CD4-positive, alpha-beta memory T cell (primary cell): Measurements from ENCODE around the gene CACNA1C. TPM values are rescaled to one million over a fixed set of nuclear protein-coding genes. Genes with fewer than 3 reads are reported as not detected.

ENCODE experiments used
- CTCF ChIA-PET: fragments of 350-600 bp; sonication (Branson Sonifier 250); formaldehyde crosslinking; loops from one replicate; lab custom pipeline; 2021; ENCODE audit warnings: inconsistent platforms; ENCODE audit not compliant: partially characterized antibody; lab: Charles Lee
- POLR2A ChIA-PET: fragments of 350-600 bp; sonication (Branson Sonifier 250); formaldehyde crosslinking; loops from one replicate; lab custom pipeline; 2021; ENCODE audit not compliant: partially characterized antibody; lab: Charles Lee
- DNase-seq, 5 donors: peaks; one replicate each; pipeline versions ENCODE4 v3.0.0 to v3.0.0-alpha.2; 2020 to 2022; ENCODE audit warnings: mixed read lengths in 1 of 5
- H3K27ac ChIP-seq: one replicate; pipeline ENCODE4 v1.7.0; 2013; ENCODE audit warnings: low read depth, low read length
- H3K27me3 ChIP-seq: 2 replicates; pipeline ENCODE4 v1.7.0; 2013; ENCODE audit warnings: mild to moderate bottlenecking, low read length, moderate library complexity; ENCODE audit not compliant: insufficient read depth
- H3K36me3 ChIP-seq: 2 replicates; pipeline ENCODE4 v1.7.0; 2013; ENCODE audit warnings: mild to moderate bottlenecking, low read length, moderate library complexity; ENCODE audit not compliant: insufficient read depth
- H3K4me1 ChIP-seq: 2 replicates; pipeline ENCODE4 v1.7.0; 2013; ENCODE audit warnings: mild to moderate bottlenecking, low read length, moderate library complexity; ENCODE audit not compliant: insufficient read depth
- H3K4me3 ChIP-seq, 2 donors: one replicate each; pipeline ENCODE4 v1.7.0; 2013; ENCODE audit warnings: low read length in 2 of 2, mild to moderate bottlenecking in 1 of 2
- H3K9me3 ChIP-seq, 2 donors: one replicate each; pipeline ENCODE4 v1.7.0; 2013; ENCODE audit warnings: low read length in 2 of 2, control low read depth in 1 of 2; ENCODE audit not compliant: control insufficient read depth in 1 of 2
- H3K27ac Mint-ChIP-seq, 7 donors: one replicate each; pipeline ENCODE4 v1.8.0; 2020 to 2021; ENCODE audit warnings: mixed read lengths in 7 of 7, mild to moderate bottlenecking in 6 of 7, inconsistent platforms in 3 of 7, moderate library complexity in 3 of 7
- H3K27me3 Mint-ChIP-seq, 2 donors: one replicate each; pipeline ENCODE4 v1.8.0; 2020 to 2021; ENCODE audit warnings: mixed read lengths in 2 of 2
- H3K36me3 Mint-ChIP-seq, 2 donors: one replicate each; pipeline ENCODE4 v1.8.0; 2020 to 2021; ENCODE audit warnings: mixed read lengths in 2 of 2, inconsistent platforms in 1 of 2, mild to moderate bottlenecking in 1 of 2
- H3K4me1 Mint-ChIP-seq, 4 donors: one replicate each; pipeline ENCODE4 v1.8.0; 2020 to 2021; ENCODE audit warnings: mixed read lengths in 4 of 4, mild to moderate bottlenecking in 1 of 4
- H3K4me3 Mint-ChIP-seq, 8 donors: one replicate each; pipeline ENCODE4 v1.8.0; 2020 to 2021; ENCODE audit warnings: mixed read lengths in 8 of 8, mild to moderate bottlenecking in 7 of 8, moderate library complexity in 6 of 8, inconsistent platforms in 3 of 8
- H3K9me3 Mint-ChIP-seq, 8 donors: one replicate each; pipeline ENCODE4 v1.8.0; 2020 to 2021; ENCODE audit warnings: mixed read lengths in 8 of 8, mild to moderate bottlenecking in 5 of 8, inconsistent platforms in 3 of 8, moderate library complexity in 1 of 8
- intact Hi-C: fragments of 100-400 bp; cut with micrococcal nuclease; formaldehyde crosslinking; loops from one replicate; pipeline ENCODE4 v1.15.1; 2023
- polyA plus RNA-seq, 2 donors: library from polyadenylated mRNA; unstranded; fragments of 300-500 nt; fragmentation: Illumina TruSeq; gene quantifications; one replicate each; pipeline ENCODE4 v1.2.3, GENCODE V29; 2021
- total RNA-seq, 2 experiments: library from RNA; stranded (reverse); gene quantifications; one replicate each; pipeline ENCODE4 v1.2.3, GENCODE V29; 2021

CACNA1C gene
- total and polyA plus RNA-seq, 4 experiments from 2014 or later = 0.05 to 0.21 (median 0.07) TPM

DNA sequence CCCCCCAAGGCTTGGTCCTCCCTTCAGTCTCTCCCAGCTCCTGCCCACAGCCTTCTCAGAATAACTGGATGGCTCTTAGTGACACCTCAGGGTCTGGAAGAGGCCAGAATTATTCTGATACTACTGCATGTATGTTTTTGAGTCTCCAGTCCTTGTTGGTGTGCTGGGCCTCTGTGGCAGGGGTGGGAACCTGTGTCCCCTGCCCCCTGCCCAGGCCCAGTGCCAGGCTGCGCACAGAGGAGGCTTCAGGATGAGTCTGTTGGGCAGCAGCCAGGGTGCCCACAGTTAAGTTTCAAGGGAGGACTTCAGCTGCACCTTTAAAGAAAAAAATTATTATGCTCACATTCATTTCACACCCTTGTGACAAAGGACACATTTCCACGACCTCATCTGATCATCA lies 348.3 kb downstream of the CACNA1C start:
- H3K4me1 Mint-ChIP-seq = no peaks in the 10 kb centered on the region
- no peaks in the 10 kb centered on the region for H3K36me3 Mint-ChIP-seq
- peaks cover 0 to 3% (median 0%) of the 10 kb centered on the region in 8 donors for H3K9me3 Mint-ChIP-seq
- no peaks in the 10 kb centered on the region for H3K27me3 ChIP-seq
- no peaks in the 10 kb centered on the region for H3K4me1 ChIP-seq
- H3K36me3 ChIP-seq = no peaks in the 10 kb centered on the region
- CTCF ChIA-PET = interaction anchor here (1.6 kb wide), 1 partner anchor 8 kb away, joined by 4 read pairs; no protein-coding TSS in a partner anchor
- no peak for DNase-seq
- no peak overlapping the region for H3K27ac Mint-ChIP-seq
- H3K4me3 Mint-ChIP-seq = no peak overlapping the region
- POLR2A ChIA-PET = no interaction called here
- H3K9me3 ChIP-seq = no peaks in the 10 kb centered on the region
- no peak overlapping the region for H3K27ac ChIP-seq
- H3K4me3 ChIP-seq = no peak overlapping the region
- H3K27me3 Mint-ChIP-seq = peaks cover 0 to 1% of the 10 kb centered on the region in 2 donors
- intact Hi-C loops = no loop called here

DNA sequence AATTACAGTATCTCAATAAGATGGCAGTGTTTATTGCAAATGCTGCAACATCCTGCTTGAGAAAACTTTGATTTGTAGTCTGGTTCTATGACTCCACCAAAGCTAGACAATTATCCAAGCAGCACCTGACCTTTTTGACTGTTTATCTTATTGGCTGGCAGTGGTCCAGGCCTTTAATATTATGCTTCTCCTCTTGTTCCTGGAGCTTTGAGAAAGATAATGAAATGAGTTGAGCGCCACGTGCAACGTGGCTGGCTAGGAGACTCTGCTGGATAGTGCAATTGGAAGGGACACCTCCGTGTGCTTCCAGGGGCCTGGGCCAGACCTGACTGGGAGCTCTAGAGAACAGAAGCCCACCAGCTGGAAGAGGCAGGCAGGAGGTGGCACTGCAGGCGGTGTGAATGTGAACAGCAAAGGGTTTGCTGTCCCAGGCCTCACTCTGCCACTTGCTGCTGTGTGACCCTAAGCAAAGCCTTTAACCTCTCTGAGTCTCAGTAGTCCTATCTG lies 349.3 kb downstream of the CACNA1C start:
- intact Hi-C loops = no loop called here
- Histone ChIP-seq H3K36me3 (no peaks in the 10 kb centered on the region), H3K27me3 (no peaks in the 10 kb centered on the region), H3K4me3 (no peak overlapping the region), H3K9me3 (no peaks in the 10 kb centered on the region), H3K27ac (no peak overlapping the region), H3K4me1 (no peaks in the 10 kb centered on the region)
- no peak for DNase-seq
- Mint-ChIP-seq H3K27me3 (peaks cover 0 to 1% of the 10 kb centered on the region in 2 donors), H3K27ac (no peak overlapping the region), H3K4me3 (no peak overlapping the region), H3K9me3 (peaks cover 0 to 3% (median 0%) of the 10 kb centered on the region in 8 donors), H3K36me3 (no peaks in the 10 kb centered on the region), H3K4me1 (no peaks in the 10 kb centered on the region)
- POLR2A ChIA-PET = no interaction called here
- CTCF ChIA-PET = interaction anchor here (1.6 kb wide), 1 partner anchor 9 kb away, joined by 4 read pairs; no protein-coding TSS in a partner anchor

DNA sequence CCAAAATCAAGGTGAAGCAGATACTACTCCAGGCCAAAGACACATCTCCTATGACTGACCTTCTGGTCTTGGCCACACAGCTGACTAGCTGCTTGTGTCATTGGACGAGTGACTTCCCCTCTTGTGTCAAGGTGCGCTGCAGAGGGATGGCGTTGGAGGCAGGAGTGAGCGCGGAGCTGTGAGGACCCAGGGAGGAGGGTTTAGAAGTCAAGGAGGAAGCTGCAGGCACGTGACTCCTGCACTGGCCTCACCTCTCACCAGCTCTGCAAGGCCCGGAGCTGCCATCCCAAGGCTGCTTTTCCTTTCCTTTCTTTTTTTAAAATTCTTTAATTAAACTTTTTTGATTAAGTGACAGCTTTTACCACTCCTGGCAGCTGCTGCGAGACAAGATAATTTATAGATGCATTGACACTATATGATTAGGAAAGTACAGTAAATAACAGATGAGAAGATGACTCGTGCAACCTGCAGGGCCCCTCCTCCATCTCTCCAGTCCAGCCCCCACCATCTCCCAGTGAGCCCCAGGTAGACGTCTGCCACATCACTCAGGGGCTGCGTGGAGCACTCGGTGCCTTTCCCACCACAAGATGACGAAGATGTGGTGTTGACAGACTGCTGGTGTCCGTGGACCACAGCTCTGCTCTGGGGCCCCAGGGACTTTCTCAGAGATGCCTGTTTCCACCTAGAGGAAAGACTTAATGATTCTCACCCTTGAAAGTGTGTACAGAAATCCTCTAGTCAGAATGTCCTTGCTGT lies 350.6 kb downstream of the CACNA1C start:
- Mint-ChIP-seq H3K27me3 (no peaks in the 10 kb centered on the region), H3K4me3 (no peak overlapping the region), H3K9me3 (peaks cover 0 to 3% (median 0%) of the 10 kb centered on the region in 8 donors), H3K36me3 (no peaks in the 10 kb centered on the region), H3K4me1 (no peaks in the 10 kb centered on the region), H3K27ac (no peak overlapping the region)
- no peaks in the 10 kb centered on the region for H3K36me3 ChIP-seq
- ChIA-PET CTCF (interaction anchor here (1.5 to 2.7 kb wide), 2 partner anchors 9 to 11 kb away, joined by 4 to 14 read pairs; no protein-coding TSS in a partner anchor), POLR2A (no interaction called here)
- no peaks in the 10 kb centered on the region for H3K27me3 ChIP-seq
- H3K9me3 ChIP-seq = no peaks in the 10 kb centered on the region
- H3K27ac ChIP-seq = no peak overlapping the region
- no peak for DNase-seq
- no peaks in the 10 kb centered on the region for H3K4me1 ChIP-seq
- no peak overlapping the region for H3K4me3 ChIP-seq
- intact Hi-C loops = no loop called here

DNA sequence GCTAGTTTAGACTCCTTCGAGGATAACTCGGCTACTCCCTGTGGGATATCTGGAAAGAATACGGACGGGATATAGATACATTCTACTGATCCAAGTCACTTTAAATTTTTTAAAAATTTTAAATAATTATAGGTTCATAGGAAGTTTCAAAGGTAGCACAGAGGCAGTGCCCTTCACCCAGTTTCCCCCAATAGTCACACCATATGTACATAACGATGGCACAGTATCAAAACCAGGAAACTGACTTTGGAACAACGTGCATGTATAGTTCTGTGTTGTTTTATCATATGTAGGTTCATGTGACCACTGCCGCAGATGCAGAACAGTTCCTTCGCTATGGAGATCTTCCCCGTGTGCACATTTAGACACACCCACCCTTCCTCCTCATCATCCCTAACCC lies 352.3 kb downstream of the CACNA1C start:
- no peak for DNase-seq
- H3K4me1 ChIP-seq = no peaks in the 10 kb centered on the region
- H3K9me3 Mint-ChIP-seq = peaks cover 0 to 3% (median 0%) of the 10 kb centered on the region in 8 donors
- H3K27me3 Mint-ChIP-seq = no peaks in the 10 kb centered on the region
- no peaks in the 10 kb centered on the region for H3K27me3 ChIP-seq
- no peaks in the 10 kb centered on the region for H3K9me3 ChIP-seq
- no peaks in the 10 kb centered on the region for H3K36me3 Mint-ChIP-seq
- H3K27ac Mint-ChIP-seq = no peak overlapping the region
- no peak overlapping the region for H3K27ac ChIP-seq
- ChIA-PET CTCF (interaction anchor here (2.7 kb wide), 1 partner anchor 10 kb away, joined by 14 read pairs; no protein-coding TSS in a partner anchor), POLR2A (no interaction called here)
- intact Hi-C loops = no loop called here
- no peaks in the 10 kb centered on the region for H3K4me1 Mint-ChIP-seq
- H3K4me3 ChIP-seq = no peak overlapping the region
- no peak overlapping the region for H3K4me3 Mint-ChIP-seq
- H3K36me3 ChIP-seq = no peaks in the 10 kb centered on the region

DNA sequence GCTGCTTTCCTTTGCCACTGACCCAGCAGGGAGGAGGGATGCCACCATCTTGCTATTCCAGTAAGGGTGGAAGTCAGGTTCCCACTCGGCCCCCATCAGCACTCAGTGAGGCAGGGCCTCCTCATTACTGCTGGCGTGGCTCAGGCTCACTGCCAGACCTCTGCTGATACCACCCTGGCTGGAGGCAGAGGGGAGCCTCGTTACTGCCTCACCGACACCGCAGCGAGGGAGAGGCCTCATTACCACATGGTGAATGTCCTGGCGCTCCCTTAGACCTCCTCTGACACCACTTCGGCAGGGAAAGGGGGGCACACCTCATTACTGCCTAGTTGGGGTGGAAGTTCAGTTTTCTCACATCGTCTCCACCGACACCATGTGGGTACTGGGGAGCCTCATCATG lies 354.1 kb downstream of the CACNA1C start:
- no peaks in the 10 kb centered on the region for H3K9me3 ChIP-seq
- H3K4me3 ChIP-seq = no peak overlapping the region
- no peak for DNase-seq
- Mint-ChIP-seq H3K27me3 (no peaks in the 10 kb centered on the region), H3K9me3 (no peaks in the 10 kb centered on the region), H3K27ac (no peak overlapping the region), H3K36me3 (no peaks in the 10 kb centered on the region), H3K4me1 (no peaks in the 10 kb centered on the region), H3K4me3 (no peak overlapping the region)
- ChIA-PET POLR2A (no interaction called here), CTCF (no interaction called here)
- no peaks in the 10 kb centered on the region for H3K36me3 ChIP-seq
- H3K27ac ChIP-seq = no peak overlapping the region
- no peaks in the 10 kb centered on the region for H3K27me3 ChIP-seq
- intact Hi-C loops = no loop called here
- no peaks in the 10 kb centered on the region for H3K4me1 ChIP-seq

DNA sequence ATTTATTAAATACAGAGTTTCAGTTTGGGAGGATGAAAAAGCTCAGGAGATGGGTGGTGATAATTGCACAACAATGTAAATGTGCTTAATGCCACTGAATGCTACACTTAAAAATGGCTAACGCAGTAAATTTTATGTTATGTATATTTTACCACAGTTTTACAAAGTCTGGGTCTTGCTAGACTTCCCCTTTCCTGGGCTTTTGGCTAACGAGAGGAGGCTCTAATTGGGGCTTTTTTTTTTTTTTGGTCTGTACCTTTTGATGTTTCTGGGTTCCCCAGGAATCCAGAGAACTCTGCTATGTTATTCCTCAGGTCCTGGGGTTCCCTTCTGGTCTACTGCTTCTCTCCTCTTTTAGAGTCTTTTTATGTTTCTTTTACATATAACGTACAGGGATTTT lies 355.5 kb downstream of the CACNA1C start:
- Mint-ChIP-seq H3K9me3 (no peaks in the 10 kb centered on the region), H3K27ac (no peak overlapping the region), H3K4me3 (no peak overlapping the region), H3K27me3 (no peaks in the 10 kb centered on the region), H3K36me3 (no peaks in the 10 kb centered on the region), H3K4me1 (no peaks in the 10 kb centered on the region)
- Histone ChIP-seq H3K27ac (no peak overlapping the region), H3K36me3 (no peaks in the 10 kb centered on the region), H3K4me1 (no peaks in the 10 kb centered on the region), H3K27me3 (no peaks in the 10 kb centered on the region), H3K9me3 (no peaks in the 10 kb centered on the region), H3K4me3 (no peak overlapping the region)
- no peak for DNase-seq
- ChIA-PET CTCF (interaction anchor here (1.4 kb wide), 1 partner anchor 13 kb away, joined by 5 read pairs; no protein-coding TSS in a partner anchor), POLR2A (no interaction called here)
- intact Hi-C loops = no loop called here

DNA sequence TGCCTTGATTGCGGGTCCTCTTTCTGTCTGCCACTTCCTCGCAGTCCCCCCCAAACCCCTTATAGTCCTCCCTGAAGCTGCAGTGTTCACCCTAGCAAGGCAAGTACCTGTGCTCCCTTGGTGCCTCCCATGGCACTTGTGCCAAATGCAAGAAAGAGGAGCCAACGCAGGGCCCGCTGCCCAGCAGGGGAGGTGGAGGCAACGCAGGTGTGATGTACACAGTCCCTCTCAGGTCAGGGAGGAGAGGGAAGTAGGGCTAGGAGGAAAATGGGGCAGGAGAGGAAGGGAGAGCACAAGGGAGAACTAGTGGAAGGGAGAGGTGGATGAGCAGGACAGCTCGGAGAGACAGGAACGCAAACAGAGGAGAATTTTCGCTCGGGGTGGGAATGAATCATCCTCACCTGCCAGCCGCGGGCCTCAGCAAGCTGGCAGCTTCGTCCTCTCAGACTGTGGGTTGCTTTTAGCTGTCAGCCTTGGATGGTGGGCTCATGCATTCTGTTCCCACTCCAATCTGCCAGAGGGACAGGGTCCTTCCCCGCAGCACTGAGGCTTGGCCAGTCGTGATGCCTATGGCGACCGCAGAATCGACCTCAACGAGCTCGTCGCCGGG lies 357.0 kb downstream of the CACNA1C start:
- no peak overlapping the region for H3K4me3 Mint-ChIP-seq
- Histone ChIP-seq H3K9me3 (no peaks in the 10 kb centered on the region), H3K27me3 (no peaks in the 10 kb centered on the region), H3K4me3 (no peak overlapping the region), H3K36me3 (no peaks in the 10 kb centered on the region), H3K4me1 (no peaks in the 10 kb centered on the region), H3K27ac (no peak overlapping the region)
- no peaks in the 10 kb centered on the region for H3K9me3 Mint-ChIP-seq
- H3K4me1 Mint-ChIP-seq = no peaks in the 10 kb centered on the region
- H3K27me3 Mint-ChIP-seq = peaks cover 0 to 3% of the 10 kb centered on the region in 2 donors
- CTCF ChIA-PET = no interaction called here
- intact Hi-C loops = no loop called here
- no peak overlapping the region for H3K27ac Mint-ChIP-seq
- H3K36me3 Mint-ChIP-seq = no peaks in the 10 kb centered on the region
- no peak for DNase-seq
- POLR2A ChIA-PET = no interaction called here
